T-cell (primary cell): Measurements from ENCODE around the gene WNT7A. TPM values are rescaled to one million over a fixed set of nuclear protein-coding genes. Genes with fewer than 3 reads are reported as not detected.

Experiments used
- ATAC-seq, 4 experiments: fragments of 200-7000 bp in 3 of 4; fragments of 150-1000 bp in 1 of 4; cut with Tn5 transposase; replicated peaks in 1 of 4; 1 replicate in 3 of 4; 2 replicates in 1 of 4; pipeline ENCODE4 v1.10.0; 2021; ENCODE audit warnings: moderate library complexity in 3 of 4, mild to moderate bottlenecking in 2 of 4, moderate number of reproducible peaks in 1 of 4
- CTCF ChIA-PET, 2 donors: fragments of 300-600 bp; sonication (Branson Sonifier 250); formaldehyde crosslinking; loops; one replicate each; lab custom pipeline; 2022; ENCODE audit warnings: antibody characterized with exemption in 2 of 2; lab: Charles Lee
- POLR2A ChIA-PET, 2 donors: fragments of 300-600 bp; sonication (Branson Sonifier 250); formaldehyde crosslinking; loops; one replicate each; lab custom pipeline; 2022; ENCODE audit warnings: antibody characterized with exemption in 2 of 2; lab: Charles Lee
- DNase-seq, 35 experiments: peaks; one replicate each; pipeline versions ENCODE4 v3.0.0 to v3.0.0-alpha.2; 2013 to 2023
- H3K27ac ChIP-seq: one replicate; pipeline ENCODE4 v1.5.1; 2013; ENCODE audit warnings: low read length
- H3K27me3 ChIP-seq, 2 experiments: replicated peaks in 1 of 2; 1 replicate in 1 of 2; 2 replicates in 1 of 2; pipeline versions ENCODE4 v1.6.1 to v1.7.0; 2013; ENCODE audit warnings: low read length in 1 of 2, mixed read lengths in 1 of 2; ENCODE audit not compliant: control insufficient read depth in 2 of 2, insufficient read depth in 2 of 2; ENCODE audit errors: extremely low read depth in 1 of 2
- H3K36me3 ChIP-seq, 2 donors: 1 replicate in 1 of 2; 2 replicates in 1 of 2; pipeline versions ENCODE4 v1.6.1 to v1.7.0; 2013; ENCODE audit warnings: low read length in 1 of 2; ENCODE audit not compliant: control insufficient read depth in 2 of 2, insufficient read depth in 1 of 2; ENCODE audit errors: extremely low read depth in 1 of 2
- H3K4me1 ChIP-seq, 2 experiments: 1 replicate in 1 of 2; 2 replicates in 1 of 2; pipeline versions ENCODE4 v1.6.1 to v1.7.0; 2013; ENCODE audit warnings: low read length in 2 of 2, mixed read lengths in 1 of 2; ENCODE audit not compliant: insufficient read depth in 2 of 2, control insufficient read depth in 1 of 2; ENCODE audit errors: extremely low read depth in 1 of 2
- H3K4me3 ChIP-seq, 2 donors: 1 replicate in 1 of 2; 2 replicates in 1 of 2; pipeline versions ENCODE4 v1.5.1 to v1.7.0; 2013; ENCODE audit warnings: mild to moderate bottlenecking in 2 of 2, low read length in 1 of 2, moderate library complexity in 1 of 2; ENCODE audit not compliant: control insufficient read depth in 1 of 2; ENCODE audit errors: extremely low read depth in 1 of 2
- H3K9me3 ChIP-seq: 2 replicates; pipeline ENCODE4 v1.7.0; 2013
- H3K27ac Mint-ChIP-seq, 2 donors: one replicate each; pipeline ENCODE4 v1.8.0; 2020 to 2021; ENCODE audit warnings: mild to moderate bottlenecking in 2 of 2, mixed read lengths in 2 of 2
- H3K27me3 Mint-ChIP-seq, 2 donors: one replicate each; pipeline ENCODE4 v1.8.0; 2021 to 2022; ENCODE audit warnings: mixed read lengths in 2 of 2
- H3K36me3 Mint-ChIP-seq: one replicate; pipeline ENCODE4 v1.8.0; 2021; ENCODE audit warnings: mixed read lengths
- H3K4me1 Mint-ChIP-seq, 3 donors: one replicate each; pipeline ENCODE4 v1.8.0; 2020 to 2022; ENCODE audit warnings: mixed read lengths in 3 of 3, mild to moderate bottlenecking in 1 of 3
- H3K4me3 Mint-ChIP-seq, 3 donors: one replicate each; pipeline ENCODE4 v1.8.0; 2020 to 2022; ENCODE audit warnings: mild to moderate bottlenecking in 3 of 3, mixed read lengths in 3 of 3, moderate library complexity in 3 of 3
- H3K9me3 Mint-ChIP-seq, 3 donors: one replicate each; pipeline ENCODE4 v1.8.0; 2020 to 2022; ENCODE audit warnings: mixed read lengths in 3 of 3
- whole genome bisulfite sequencing: methylation state at CpG from one replicate; pipeline ENCODE4 v1.1.5; 2013; ENCODE audit warnings: missing lambda C conversion rate; ENCODE audit not compliant: insufficient coverage; 5-methylcytosine and 5-hydroxymethylcytosine counted together
- total RNA-seq, 35 experiments: library from RNA in 6 of 35; stranded (reverse) in 6 of 35; fragments of 120-200 nt in 1 of 35; gene quantifications; one replicate each; pipeline versions ENCODE4 v1.2.1 to v1.2.4 and lab custom pipeline; 2013 to 2026

Gene WNT7A
- total RNA-seq, 5 donors from 2014 or later (not counting 1 experiment from before 2014, with no cell fraction given) = 8.2 to 15.4 (median 11.7) TPM

- WGBS = 72% methylated on average over 12 of the region's 14 CpGs
- ChIA-PET CTCF (no interaction called here), POLR2A (no interaction called here)
- Histone ChIP-seq H3K4me1 (no peaks in the 10 kb centered on the region), H3K9me3 (no peaks in the 10 kb centered on the region), H3K36me3 (no peaks in the 10 kb centered on the region), H3K4me3 (no peak overlapping the region), H3K27ac (no peak overlapping the region), H3K27me3 (peaks cover 0 to 51% of the 10 kb centered on the region in 2 experiments)
- Mint-ChIP-seq H3K27me3 (peaks cover 3 to 22% of the 10 kb centered on the region in 2 donors), H3K36me3 (no peaks in the 10 kb centered on the region), H3K27ac (no peak overlapping the region), H3K9me3 (no peaks in the 10 kb centered on the region), H3K4me1 (peaks cover 0 to 3% (median 2%) of the 10 kb centered on the region in 3 donors), H3K4me3 (no peak overlapping the region)
- ATAC-seq (no peak), DNase-seq (no peak)
Measured at GRCh38 chr3:13791198-13792050, 88.4 kb downstream of the WNT7A start.

DNA sequence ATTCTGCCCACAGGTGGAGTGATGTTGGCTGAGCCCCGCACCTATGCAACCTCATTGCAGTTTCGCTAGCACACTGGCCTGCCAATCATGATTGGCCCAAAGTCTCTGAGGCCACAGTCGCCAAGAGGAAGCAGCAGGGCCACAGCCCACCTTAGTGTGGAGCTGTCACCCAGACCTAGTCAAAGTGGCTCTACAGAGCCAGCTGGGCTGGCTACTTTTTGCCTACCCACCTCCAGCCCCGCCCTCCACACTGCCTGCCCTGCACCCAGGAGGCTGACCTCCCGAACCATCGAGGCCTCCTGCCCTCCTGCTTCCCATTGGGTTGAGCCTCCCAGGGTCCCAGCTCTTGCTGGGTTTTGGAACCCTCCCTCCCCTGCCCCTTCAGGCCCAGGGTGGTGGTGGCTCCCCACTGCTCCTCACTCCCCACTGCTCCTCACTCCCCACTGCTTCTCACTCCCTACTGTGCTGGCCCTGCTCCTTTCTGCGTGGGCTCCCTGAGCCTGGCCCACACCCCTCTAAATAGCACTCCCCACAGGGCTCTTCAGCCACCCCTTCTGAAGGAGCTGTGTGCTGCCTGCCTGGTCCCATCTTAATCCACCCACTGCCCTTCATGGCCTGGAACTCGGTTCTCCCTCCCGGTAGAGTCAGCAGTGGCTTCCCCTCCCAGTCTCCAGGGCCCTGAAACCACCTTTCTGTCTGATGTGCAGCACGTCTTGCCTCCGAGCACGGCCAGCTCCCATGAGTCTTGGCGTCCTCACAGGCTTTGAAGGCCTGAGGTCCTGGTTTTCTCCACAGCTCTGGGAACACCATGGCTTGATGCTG, 89.3 kb downstream of the WNT7A start:
- ChIA-PET CTCF (no interaction called here), POLR2A (no interaction called here)
- H3K4me3 Mint-ChIP-seq = no peak overlapping the region
- H3K27me3 Mint-ChIP-seq = peaks cover 3 to 18% of the 10 kb centered on the region in 2 donors
- no peaks in the 10 kb centered on the region for H3K9me3 Mint-ChIP-seq
- H3K4me3 ChIP-seq = no peak overlapping the region
- no peaks in the 10 kb centered on the region for H3K36me3 Mint-ChIP-seq
- DNase-seq = no peak
- WGBS = 84% methylated on average over 11 of the region's 13 CpGs
- no peaks in the 10 kb centered on the region for H3K4me1 Mint-ChIP-seq
- H3K4me1 ChIP-seq = no peaks in the 10 kb centered on the region
- H3K36me3 ChIP-seq = no peaks in the 10 kb centered on the region
- H3K9me3 ChIP-seq = no peaks in the 10 kb centered on the region
- no peak overlapping the region for H3K27ac ChIP-seq
- peaks cover 0 to 43% of the 10 kb centered on the region in 2 experiments for H3K27me3 ChIP-seq
- H3K27ac Mint-ChIP-seq = no peak overlapping the region
- no peak for ATAC-seq

- Histone ChIP-seq H3K36me3 (no peaks in the 10 kb centered on the region), H3K4me3 (no peak overlapping the region), H3K27me3 (peaks cover 0 to 45% of the 10 kb centered on the region in 2 experiments), H3K4me1 (no peaks in the 10 kb centered on the region), H3K27ac (no peak overlapping the region), H3K9me3 (no peaks in the 10 kb centered on the region)
- no peaks in the 10 kb centered on the region for H3K36me3 Mint-ChIP-seq
- no peak overlapping the region for H3K27ac Mint-ChIP-seq
- no peak for DNase-seq
- no peaks in the 10 kb centered on the region for H3K4me1 Mint-ChIP-seq
- WGBS = 50% methylated on average over 8 of the region's 9 CpGs
- ChIA-PET POLR2A (no interaction called here), CTCF (no interaction called here)
- H3K9me3 Mint-ChIP-seq = no peaks in the 10 kb centered on the region
- no peak overlapping the region for H3K4me3 Mint-ChIP-seq
- ATAC-seq = no peak
- peaks cover 3 to 22% of the 10 kb centered on the region in 2 donors for H3K27me3 Mint-ChIP-seq
Measured at GRCh38 chr3:13788522-13789424, 91.1 kb downstream of the WNT7A start.

- H3K4me3 ChIP-seq = no peak overlapping the region
- no peaks in the 10 kb centered on the region for H3K4me1 ChIP-seq
- no peak overlapping the region for H3K4me3 Mint-ChIP-seq
- no peaks in the 10 kb centered on the region for H3K9me3 Mint-ChIP-seq
- H3K36me3 Mint-ChIP-seq = no peaks in the 10 kb centered on the region
- H3K4me1 Mint-ChIP-seq = peaks cover 0 to 3% (median under 1%) of the 10 kb centered on the region in 3 donors
- POLR2A ChIA-PET = no interaction called here
- no peaks in the 10 kb centered on the region for H3K36me3 ChIP-seq
- no peak overlapping the region for H3K27ac Mint-ChIP-seq
- 81% methylated on average over 15 of the region's 19 CpGs for WGBS
- no peaks in the 10 kb centered on the region for H3K9me3 ChIP-seq
- DNase-seq (no peak), ATAC-seq (no peak)
- no peak overlapping the region for H3K27ac ChIP-seq
- peaks cover 5 to 16% of the 10 kb centered on the region in 2 donors for H3K27me3 Mint-ChIP-seq
- H3K27me3 ChIP-seq = peaks cover 0 to 45% of the 10 kb centered on the region in 2 experiments
- CTCF ChIA-PET = no interaction called here
Measured at GRCh38 chr3:13787533-13788132, 92.2 kb downstream of the WNT7A start.

DNA sequence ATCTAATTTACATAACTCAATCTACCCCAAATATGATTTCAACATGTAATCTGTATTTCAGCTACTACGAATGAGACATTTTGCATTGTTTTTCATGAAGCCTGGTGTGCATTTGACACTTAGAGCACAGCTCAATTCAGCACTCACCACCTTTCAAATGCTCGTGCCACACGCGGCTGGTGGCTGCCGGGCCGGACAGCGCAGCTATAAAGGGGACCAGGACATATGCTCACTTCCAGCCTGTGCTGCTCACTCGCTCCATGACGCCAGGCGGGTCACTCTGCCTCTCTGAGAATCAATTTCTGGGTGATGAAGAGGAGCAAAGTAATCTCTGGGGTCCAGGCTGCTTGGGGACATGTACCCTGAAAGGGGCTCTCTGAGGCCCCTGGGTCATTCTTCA, 93.1 kb downstream of the WNT7A start:
- no peaks in the 10 kb centered on the region for H3K9me3 Mint-ChIP-seq
- H3K4me3 Mint-ChIP-seq = no peak overlapping the region

More for the DNA sequence above, 93.1 kb downstream of the WNT7A start:
- Mint-ChIP-seq H3K27me3 (peaks cover 6 to 19% of the 10 kb centered on the region in 2 donors), H3K27ac (no peak overlapping the region), H3K4me1 (peaks cover 0 to 7% (median 4%) of the 10 kb centered on the region in 3 donors), H3K36me3 (no peaks in the 10 kb centered on the region)
- Histone ChIP-seq H3K27me3 (peaks cover 0 to 43% of the 10 kb centered on the region in 2 experiments), H3K4me1 (no peaks in the 10 kb centered on the region), H3K36me3 (no peaks in the 10 kb centered on the region), H3K4me3 (no peak overlapping the region), H3K9me3 (no peaks in the 10 kb centered on the region), H3K27ac (no peak overlapping the region)
- no peak for DNase-seq
- 90% methylated on average over 4 of the region's 10 CpGs for WGBS
- ATAC-seq = no peak
- ChIA-PET CTCF (no interaction called here), POLR2A (no interaction called here)
